GM23248 (cell line): ENCODE measurements around the gene TFB1M.

Source experiments
- EZH2 ChIP-seq: fragments of 200-600 bp; sonication (generic); IDR thresholded peaks from 2 replicates; pipeline ENCODE4 v1.6.1; 2018; ENCODE audit warnings: antibody characterized with exemption, mild to moderate bottlenecking; ENCODE audit not compliant: insufficient read depth, poor library complexity, severe bottlenecking
- EZH2phosphoT487 ChIP-seq: fragments of 200-600 bp; sonication (generic); IDR thresholded peaks from 2 replicates; pipeline ENCODE4 v1.6.1; 2018; ENCODE audit warnings: antibody characterized with exemption, moderate library complexity, mild to moderate bottlenecking, low read depth; ENCODE audit not compliant: insufficient read depth

DNA sequence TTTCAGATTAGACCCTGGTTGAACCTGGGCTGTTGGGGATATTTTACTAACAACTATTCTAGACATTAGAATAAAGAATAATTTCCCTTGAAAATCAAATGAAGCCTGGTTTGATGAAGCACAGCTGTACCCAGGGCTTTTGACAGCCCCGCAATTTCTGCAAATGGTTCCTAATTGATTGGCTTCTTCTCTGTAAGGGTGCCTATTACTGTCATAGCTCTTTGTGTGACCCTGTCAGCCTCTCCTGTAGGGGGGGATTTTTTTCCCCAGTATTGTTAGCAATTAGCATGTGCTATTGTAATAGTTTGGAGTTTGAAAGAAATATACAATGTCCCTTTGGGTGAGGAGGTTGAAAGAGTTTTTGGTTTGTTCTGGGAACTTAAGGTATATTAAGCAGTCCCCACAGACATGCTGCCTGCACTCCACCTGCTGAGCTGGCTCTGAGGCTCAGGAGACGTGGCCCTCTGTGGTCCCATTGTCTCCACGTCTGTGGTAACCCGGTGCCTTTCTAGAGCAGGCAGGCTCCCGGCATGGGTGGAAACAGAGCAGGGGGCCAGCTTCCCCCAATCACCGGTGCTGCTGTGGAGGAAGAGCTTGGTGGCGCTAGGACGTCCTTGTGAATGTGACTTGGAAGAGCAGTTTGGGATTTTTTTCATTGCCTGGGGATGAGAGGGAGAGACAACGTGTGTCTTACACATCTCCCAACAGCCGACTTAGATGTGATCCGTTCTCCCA is 97.8 kb downstream of the TFB1M start:
- TF ChIP-seq EZH2 (no peak), EZH2phosphoT487 (no peak)
